LNCAP (cell line): ENCODE data around the gene SLC10A7.
A peak's percentile ranks its signal among the peaks of the same experiment; 100 is the strongest.

Experiments used
- CTCF ChIP-seq: fragments of 450-650 bp; IDR thresholded peaks from 2 replicates; pipeline ENCODE4 v1.5.1; 2017; ENCODE audit warnings: mild to moderate bottlenecking

The SLC10A7 gene

GRCh38 chr4:146243141-146243882 is 278.4 kb downstream of the SLC10A7 start:
- peak; percentile 55 for TF ChIP-seq CTCF

GRCh38 chr4:146238107-146238506 is 283.6 kb downstream of the SLC10A7 start:
- no peak for TF ChIP-seq CTCF

- TF ChIP-seq CTCF = no peak
These were observed 284.6 kb downstream of the SLC10A7 start for GRCh38 chr4:146237092-146237491.

- no peak for TF ChIP-seq CTCF
These were observed 285.5 kb downstream of the SLC10A7 start for GRCh38 chr4:146236216-146236615.

GRCh38 chr4:146235654-146236177 is 286.0 kb downstream of the SLC10A7 start:
- no peak for TF ChIP-seq CTCF

GRCh38 chr4:146232131-146232722 is 289.5 kb downstream of the SLC10A7 start:
- TF ChIP-seq CTCF = no peak

- no peak for TF ChIP-seq CTCF
These were observed 292.3 kb downstream of the SLC10A7 start for GRCh38 chr4:146229406-146229805.
